ENCODE results near the gene TCP1. TPM values are rescaled to one million over a fixed set of nuclear protein-coding genes. Genes with fewer than 3 reads are reported as not detected.

Gene TCP1
- polyA plus RNA-seq (2013, experiment 1 of 2): 241 TPM
- 208 TPM for polyA plus RNA-seq (2013, experiment 2 of 2)

- under 1% methylated on average over 63 of the region's 64 CpGs for WGBS
- H3K9ac ChIP-seq (ENCODE audit: low read depth, low read length): peak within 1 kb of the TSS; percentile 92
- peak within 1 kb of the TSS; percentile 92 for H3K27ac ChIP-seq (ENCODE audit: low read depth, low read length)
- H3K9me3 ChIP-seq (ENCODE audit: insufficient read depth, low read depth, low read length): no peaks in the 10 kb centered on the region
- H3K27me3 ChIP-seq (ENCODE audit: insufficient read depth, low read length): no peaks in the 10 kb centered on the region
- H3K4me3 ChIP-seq (ENCODE audit: low read length): peak within 1 kb of the TSS; percentile 72
- H3K4me1 ChIP-seq (ENCODE audit: insufficient read depth, low read length): peaks cover 15% of the 10 kb centered on the region
- H3K36me3 ChIP-seq (ENCODE audit: insufficient read depth, low read length): peaks cover 63% of the 10 kb centered on the region
Observed at GRCh38 chr6:159789377-159790148, at the start of gene TCP1. Gene TCP1, minus strand, starts transcription at chr6:159789602. Its CDS starts 134 bp downstream, at chr6:159789468.

GRCh38 chr6:159838020-159838744, 48.8 kb upstream of the TCP1 start:
- H3K9me3 ChIP-seq (ENCODE audit: insufficient read depth, low read depth, low read length): no peaks in the 10 kb centered on the region
- H3K36me3 ChIP-seq (ENCODE audit: insufficient read depth, low read length): no peaks in the 10 kb centered on the region
- WGBS: 85% methylated on average over 7 of the region's 7 CpGs

GRCh38 chr6:159837511-159837910, 48.1 kb upstream of the TCP1 start:
- Histone ChIP-seq H3K36me3 (ENCODE audit: insufficient read depth, low read length) (no peaks in the 10 kb centered on the region), H3K9ac (ENCODE audit: low read depth, low read length) (no peak overlapping the region), H3K27me3 (ENCODE audit: insufficient read depth, low read length) (no peaks in the 10 kb centered on the region), H3K4me1 (ENCODE audit: insufficient read depth, low read length) (peaks cover 17% of the 10 kb centered on the region), H3K27ac (ENCODE audit: low read depth, low read length) (no peak overlapping the region), H3K9me3 (ENCODE audit: insufficient read depth, low read depth, low read length) (no peaks in the 10 kb centered on the region), H3K4me3 (ENCODE audit: low read length) (no peak overlapping the region)
- WGBS: 91% methylated on average over 5 of the region's 8 CpGs

More at GRCh38 chr6:159838020-159838744, 48.8 kb upstream of the TCP1 start:
- Histone ChIP-seq H3K9ac (ENCODE audit: low read depth, low read length) (no peak overlapping the region), H3K27me3 (ENCODE audit: insufficient read depth, low read length) (no peaks in the 10 kb centered on the region), H3K4me3 (ENCODE audit: low read length) (no peak overlapping the region), H3K4me1 (ENCODE audit: insufficient read depth, low read length) (peaks cover 17% of the 10 kb centered on the region), H3K27ac (ENCODE audit: low read depth, low read length) (no peak overlapping the region)

GRCh38 chr6:159836718-159837490, 47.5 kb upstream of the TCP1 start:
- no peaks in the 10 kb centered on the region for H3K36me3 ChIP-seq (ENCODE audit: insufficient read depth, low read length)
- no peaks in the 10 kb centered on the region for H3K9me3 ChIP-seq (ENCODE audit: insufficient read depth, low read depth, low read length)
- no peak overlapping the region for H3K4me3 ChIP-seq (ENCODE audit: low read length)
- 94% methylated on average over 29 of the region's 29 CpGs for WGBS
- H3K27ac ChIP-seq (ENCODE audit: low read depth, low read length): no peak overlapping the region
- no peak overlapping the region for H3K9ac ChIP-seq (ENCODE audit: low read depth, low read length)
- H3K27me3 ChIP-seq (ENCODE audit: insufficient read depth, low read length): no peaks in the 10 kb centered on the region
- peaks cover 17% of the 10 kb centered on the region for H3K4me1 ChIP-seq (ENCODE audit: insufficient read depth, low read length)

GRCh38 chr6:159833997-159834603, 44.7 kb upstream of the TCP1 start:
- H3K9me3 ChIP-seq (ENCODE audit: insufficient read depth, low read depth, low read length): no peaks in the 10 kb centered on the region
- WGBS: 85% methylated on average over 5 of the region's 5 CpGs
- peaks cover 37% of the 10 kb centered on the region for H3K4me1 ChIP-seq (ENCODE audit: insufficient read depth, low read length)
- H3K4me3 ChIP-seq (ENCODE audit: low read length): no peak overlapping the region
- no peaks in the 10 kb centered on the region for H3K27me3 ChIP-seq (ENCODE audit: insufficient read depth, low read length)
- no peak overlapping the region for H3K9ac ChIP-seq (ENCODE audit: low read depth, low read length)
- no peaks in the 10 kb centered on the region for H3K36me3 ChIP-seq (ENCODE audit: insufficient read depth, low read length)
- H3K27ac ChIP-seq (ENCODE audit: low read depth, low read length): no peak overlapping the region

- H3K27ac ChIP-seq (ENCODE audit: low read depth, low read length): no peak overlapping the region
- peaks cover 37% of the 10 kb centered on the region for H3K4me1 ChIP-seq (ENCODE audit: insufficient read depth, low read length)
- no peaks in the 10 kb centered on the region for H3K27me3 ChIP-seq (ENCODE audit: insufficient read depth, low read length)
- H3K9ac ChIP-seq (ENCODE audit: low read depth, low read length): no peak overlapping the region
- H3K36me3 ChIP-seq (ENCODE audit: insufficient read depth, low read length): no peaks in the 10 kb centered on the region
- H3K9me3 ChIP-seq (ENCODE audit: insufficient read depth, low read depth, low read length): no peaks in the 10 kb centered on the region
- no peak overlapping the region for H3K4me3 ChIP-seq (ENCODE audit: low read length)
- WGBS: 95% methylated on average over 2 of the region's 2 CpGs
Observed at GRCh38 chr6:159833556-159833955, 44.2 kb upstream of the TCP1 start.

GRCh38 chr6:159832946-159833345, 43.5 kb upstream of the TCP1 start:
- Histone ChIP-seq H3K9ac (ENCODE audit: low read depth, low read length) (no peak overlapping the region), H3K36me3 (ENCODE audit: insufficient read depth, low read length) (no peaks in the 10 kb centered on the region), H3K27ac (ENCODE audit: low read depth, low read length) (no peak overlapping the region), H3K27me3 (ENCODE audit: insufficient read depth, low read length) (no peaks in the 10 kb centered on the region), H3K4me3 (ENCODE audit: low read length) (no peak overlapping the region), H3K9me3 (ENCODE audit: insufficient read depth, low read depth, low read length) (no peaks in the 10 kb centered on the region), H3K4me1 (ENCODE audit: insufficient read depth, low read length) (peaks cover 31% of the 10 kb centered on the region)
- WGBS: 89% methylated on average over 4 of the region's 4 CpGs

GRCh38 chr6:159831373-159831679, 41.9 kb upstream of the TCP1 start:
- Histone ChIP-seq H3K4me1 (ENCODE audit: insufficient read depth, low read length) (peaks cover 28% of the 10 kb centered on the region), H3K4me3 (ENCODE audit: low read length) (no peak overlapping the region), H3K9me3 (ENCODE audit: insufficient read depth, low read depth, low read length) (no peaks in the 10 kb centered on the region), H3K9ac (ENCODE audit: low read depth, low read length) (no peak overlapping the region), H3K27me3 (ENCODE audit: insufficient read depth, low read length) (no peaks in the 10 kb centered on the region), H3K36me3 (ENCODE audit: insufficient read depth, low read length) (no peaks in the 10 kb centered on the region), H3K27ac (ENCODE audit: low read depth, low read length) (no peak overlapping the region)
- 80% methylated on average over 4 of the region's 4 CpGs for WGBS

GRCh38 chr6:159830501-159831372, 41.3 kb upstream of the TCP1 start:
- no peaks in the 10 kb centered on the region for H3K9me3 ChIP-seq (ENCODE audit: insufficient read depth, low read depth, low read length)
- peaks cover 28% of the 10 kb centered on the region for H3K4me1 ChIP-seq (ENCODE audit: insufficient read depth, low read length)
- no peak overlapping the region for H3K9ac ChIP-seq (ENCODE audit: low read depth, low read length)
- H3K27ac ChIP-seq (ENCODE audit: low read depth, low read length): 0 out of 2 replicates have a peak overlapping the region, but pooled peaks have one; percentile 15
- WGBS: 59% methylated on average over 11 of the region's 11 CpGs
- no peaks in the 10 kb centered on the region for H3K27me3 ChIP-seq (ENCODE audit: insufficient read depth, low read length)
- H3K36me3 ChIP-seq (ENCODE audit: insufficient read depth, low read length): no peaks in the 10 kb centered on the region
- H3K4me3 ChIP-seq (ENCODE audit: low read length): no peak overlapping the region

GRCh38 chr6:159829526-159829925, 40.1 kb upstream of the TCP1 start:
- Histone ChIP-seq H3K9ac (ENCODE audit: low read depth, low read length) (no peak overlapping the region), H3K27ac (ENCODE audit: low read depth, low read length) (no peak overlapping the region), H3K4me3 (ENCODE audit: low read length) (no peak overlapping the region), H3K9me3 (ENCODE audit: insufficient read depth, low read depth, low read length) (no peaks in the 10 kb centered on the region), H3K4me1 (ENCODE audit: insufficient read depth, low read length) (peaks cover 20% of the 10 kb centered on the region), H3K36me3 (ENCODE audit: insufficient read depth, low read length) (no peaks in the 10 kb centered on the region), H3K27me3 (ENCODE audit: insufficient read depth, low read length) (no peaks in the 10 kb centered on the region)
- WGBS: 91% methylated on average over 4 of the region's 4 CpGs

Measured in HUES64 (cell line).